Lung microvascular endothelial cell (primary cell): ENCODE data around the gene TRIM41. TPM values are rescaled to one million over a fixed set of nuclear protein-coding genes. Genes with fewer than 3 reads are reported as not detected.
"Not testable (repeated sequence)": the region's sequence is repeated elsewhere in the genome, so short reads cannot be mapped to it uniquely, and the experiment has no call there.

Experiments used
- DNase-seq, 2 donors: peaks; one replicate each; pipeline versions ENCODE4 v3.0.0 to v3.0.0-alpha.2; 2010; ENCODE audit warnings: low read depth in 2 of 2
- total RNA-seq: library from RNA; depleted of rRNA; stranded (reverse); fragments of >200 nt; gene quantifications from 2 replicates; pipeline ENCODE4 v1.2.1, GENCODE V29; 2014

Gene TRIM41
- total RNA-seq, 1 donor from 2014 or later = 10.3 TPM

DNA sequence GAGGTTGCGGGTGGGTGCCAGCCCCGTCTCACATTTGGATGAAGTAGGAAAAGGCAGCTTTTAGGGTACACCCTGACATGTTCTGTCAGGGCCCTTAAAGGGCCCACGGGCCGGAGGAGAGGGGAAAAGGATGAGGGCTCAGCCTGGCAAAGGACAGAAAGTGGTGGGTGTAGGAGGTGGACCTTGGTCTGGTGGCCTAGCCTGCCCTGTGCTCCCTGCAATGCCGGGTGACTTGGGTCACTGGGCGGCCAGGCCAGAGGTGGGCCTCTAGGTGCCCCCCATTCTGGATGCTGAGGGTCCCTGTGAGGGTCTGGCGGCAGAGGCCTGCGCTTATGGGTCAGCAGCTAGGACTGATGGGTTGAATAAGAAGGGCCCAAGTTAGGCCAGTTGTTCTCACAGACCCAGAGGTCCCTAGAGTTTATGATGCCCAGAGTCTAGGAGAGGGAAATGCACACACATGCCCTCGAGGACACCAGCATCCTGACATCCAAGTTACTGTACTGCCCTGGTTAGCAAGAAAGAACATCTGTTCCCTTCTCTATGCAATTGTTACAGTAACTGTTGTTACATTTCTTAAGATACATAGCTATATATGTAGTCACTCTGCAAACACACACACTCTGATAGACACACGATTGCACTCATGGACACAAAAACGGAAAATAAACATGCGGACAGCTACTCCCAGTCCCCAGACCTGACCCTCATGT, 30.6 kb upstream of the TRIM41 start:
- DNase-seq = no peak

DNA sequence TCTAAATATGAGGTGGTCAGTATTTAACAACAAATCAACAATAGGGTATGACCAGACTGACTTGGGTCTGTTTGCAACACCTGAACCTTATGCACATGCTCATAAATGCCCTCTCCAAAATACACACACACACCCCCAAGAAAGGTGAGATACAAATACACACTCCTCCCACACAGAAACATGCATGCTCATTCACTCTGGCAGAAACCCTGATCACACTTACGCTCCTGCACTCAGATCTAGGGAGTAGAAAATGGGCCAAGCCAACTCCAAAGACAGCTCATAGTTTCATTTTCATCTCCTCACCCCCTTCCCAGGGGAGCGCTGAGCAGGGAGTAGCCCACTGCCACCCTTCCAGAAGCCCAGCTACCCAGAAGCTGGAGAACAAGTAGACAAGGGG, 29.4 kb upstream of the TRIM41 start:
- no peak for DNase-seq

DNA sequence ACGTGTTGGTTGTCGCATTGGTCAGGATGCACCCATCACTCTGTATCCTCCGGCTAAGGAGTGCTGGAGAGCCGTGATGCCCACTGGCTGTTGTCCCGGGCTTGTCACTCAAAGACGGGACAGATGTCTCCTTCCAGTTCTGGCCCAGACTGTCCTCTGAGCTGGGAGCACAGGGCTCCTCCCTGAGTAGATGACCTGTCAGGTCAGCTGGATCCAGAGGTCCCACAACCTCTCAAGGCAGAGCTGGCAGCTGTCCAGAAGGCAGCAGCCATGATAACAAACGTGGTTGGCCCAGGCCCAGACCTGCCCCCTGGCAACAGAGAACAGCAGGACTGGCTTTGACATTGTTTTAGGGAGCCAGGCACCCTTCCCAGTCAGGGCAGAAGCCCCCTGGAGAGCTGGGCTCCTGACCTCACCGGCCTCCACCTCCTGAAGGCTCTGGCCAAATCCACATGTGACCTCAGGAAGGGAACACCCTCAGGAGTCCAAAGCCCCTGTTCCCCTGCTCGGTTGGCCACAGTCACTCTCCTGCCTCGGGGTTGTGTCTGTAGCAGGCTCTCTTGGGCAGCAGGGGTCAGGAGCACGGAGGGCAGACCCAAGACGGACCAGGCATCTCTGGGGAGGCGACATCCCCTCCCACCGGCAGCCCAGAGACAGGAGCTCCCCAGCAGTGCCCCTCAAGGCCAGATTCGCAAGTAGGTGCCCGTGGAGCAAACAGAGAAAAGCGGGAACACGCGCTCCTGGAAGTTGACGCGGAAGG, 28.4 kb upstream of the TRIM41 start:
- no peak for DNase-seq

DNA sequence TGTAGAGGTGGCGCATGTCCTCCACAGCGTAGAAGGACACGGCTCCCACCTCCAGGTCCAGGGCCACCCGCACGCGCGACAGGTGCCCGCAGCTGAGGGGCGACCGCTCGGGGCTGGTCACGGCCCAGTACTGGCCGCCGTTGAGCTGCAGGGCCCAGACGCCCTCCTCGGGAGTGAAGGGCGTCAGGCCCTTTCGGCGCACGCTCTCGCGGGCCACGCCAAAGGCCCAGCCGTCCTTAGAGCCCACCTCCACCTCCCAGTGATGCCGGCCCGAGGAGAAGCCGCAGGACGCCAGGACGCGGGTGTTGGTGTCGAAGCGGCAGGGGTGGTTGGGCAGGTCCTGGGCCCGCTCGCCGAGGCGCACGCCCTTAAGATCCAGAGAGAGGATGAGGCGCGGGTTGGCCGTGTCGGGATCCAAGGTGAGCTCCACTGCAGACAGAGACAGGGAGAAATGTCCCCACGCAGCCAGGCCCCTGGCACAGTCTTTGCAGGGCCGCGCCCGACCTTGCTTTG, 27.8 kb upstream of the TRIM41 start:
- DNase-seq = no peak

DNA sequence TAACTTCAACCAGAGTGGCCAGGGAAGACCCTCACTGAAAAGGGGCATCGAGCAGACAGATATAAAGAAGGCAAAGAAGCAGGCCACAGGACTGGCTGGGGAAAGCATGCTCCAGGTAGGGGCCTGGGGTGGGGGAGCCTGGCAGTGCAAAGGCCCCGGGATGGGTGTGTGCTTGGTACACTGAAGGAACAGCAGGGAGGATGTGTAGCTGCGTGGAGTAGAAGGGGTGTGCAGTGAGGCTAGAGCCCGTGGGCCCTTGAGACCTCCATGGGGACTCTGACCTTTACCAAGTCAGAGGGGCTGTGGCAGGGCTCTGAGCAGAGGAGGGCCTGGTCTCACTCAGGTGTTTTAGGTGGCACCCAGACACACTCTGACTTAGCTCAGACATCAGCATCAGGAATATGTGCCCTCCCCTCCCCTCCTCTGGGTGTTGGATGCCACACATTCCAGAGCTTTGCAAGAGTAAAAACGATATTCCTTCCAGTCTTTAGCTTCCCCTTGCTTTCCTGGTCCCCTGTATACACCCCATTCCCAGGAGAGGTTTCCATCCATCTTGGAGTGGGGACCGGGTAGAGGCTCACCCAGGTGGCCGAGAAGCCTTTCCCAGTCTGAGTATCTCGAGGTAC, 25.6 kb upstream of the TRIM41 start:
- no peak for DNase-seq

DNA sequence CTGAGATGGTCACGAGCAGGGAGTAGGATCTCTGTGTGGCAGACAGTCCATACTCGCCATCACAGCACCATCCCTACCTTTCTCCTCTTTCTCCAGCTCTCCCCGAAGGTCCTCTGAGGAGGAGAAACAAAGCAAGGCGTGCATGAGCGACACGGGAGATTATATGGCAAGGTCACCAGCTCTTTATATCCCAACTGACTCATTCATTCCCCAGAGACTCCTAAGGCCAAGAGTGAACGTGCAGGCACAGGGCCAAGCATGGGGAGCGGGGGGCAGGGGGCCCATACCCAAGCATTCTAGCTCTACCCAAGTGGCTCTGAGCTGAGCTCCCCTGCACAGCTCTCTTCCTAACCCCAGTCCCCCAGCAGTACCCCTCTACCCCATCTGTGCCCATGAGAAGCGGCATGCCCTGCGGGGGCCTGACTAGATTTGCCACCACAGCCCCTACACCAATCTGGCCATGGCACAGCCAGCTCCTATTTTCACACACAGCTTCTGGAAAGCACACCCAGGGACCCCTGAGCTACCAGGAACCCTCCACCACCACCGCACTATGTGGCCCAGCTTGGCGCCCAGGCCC, 24.9 kb upstream of the TRIM41 start:
- no peak for DNase-seq

DNA sequence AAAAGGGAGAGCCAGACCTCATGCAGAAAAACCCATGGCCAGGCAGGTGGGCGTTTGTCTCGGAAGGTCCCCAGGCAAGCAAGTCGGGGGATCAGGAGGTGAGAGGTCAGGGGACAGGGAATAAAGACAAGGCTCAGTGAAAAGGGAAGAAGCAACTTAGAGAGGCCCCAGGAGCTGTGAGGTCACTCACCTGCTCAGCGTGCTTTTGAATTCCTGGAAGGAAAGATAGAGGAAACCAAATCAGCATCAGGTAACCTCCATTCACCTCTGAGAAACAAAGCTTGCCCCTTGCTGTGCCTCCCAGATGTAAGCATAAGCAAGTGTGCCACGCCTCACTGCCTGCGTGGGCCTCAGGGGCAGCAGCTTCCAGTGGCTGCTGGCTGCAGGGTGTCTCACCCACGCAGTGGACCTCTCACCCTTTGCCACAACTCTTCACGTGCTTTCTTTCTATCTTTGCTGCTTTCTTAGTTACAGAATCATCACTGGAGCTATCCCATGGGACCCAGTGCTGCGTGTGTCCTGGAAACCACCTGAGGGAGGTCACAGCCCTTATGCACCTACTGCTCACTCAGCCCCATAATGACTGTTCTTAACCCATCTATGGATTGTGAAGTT, 24.1 kb upstream of the TRIM41 start:
- DNase-seq = no peak

DNA sequence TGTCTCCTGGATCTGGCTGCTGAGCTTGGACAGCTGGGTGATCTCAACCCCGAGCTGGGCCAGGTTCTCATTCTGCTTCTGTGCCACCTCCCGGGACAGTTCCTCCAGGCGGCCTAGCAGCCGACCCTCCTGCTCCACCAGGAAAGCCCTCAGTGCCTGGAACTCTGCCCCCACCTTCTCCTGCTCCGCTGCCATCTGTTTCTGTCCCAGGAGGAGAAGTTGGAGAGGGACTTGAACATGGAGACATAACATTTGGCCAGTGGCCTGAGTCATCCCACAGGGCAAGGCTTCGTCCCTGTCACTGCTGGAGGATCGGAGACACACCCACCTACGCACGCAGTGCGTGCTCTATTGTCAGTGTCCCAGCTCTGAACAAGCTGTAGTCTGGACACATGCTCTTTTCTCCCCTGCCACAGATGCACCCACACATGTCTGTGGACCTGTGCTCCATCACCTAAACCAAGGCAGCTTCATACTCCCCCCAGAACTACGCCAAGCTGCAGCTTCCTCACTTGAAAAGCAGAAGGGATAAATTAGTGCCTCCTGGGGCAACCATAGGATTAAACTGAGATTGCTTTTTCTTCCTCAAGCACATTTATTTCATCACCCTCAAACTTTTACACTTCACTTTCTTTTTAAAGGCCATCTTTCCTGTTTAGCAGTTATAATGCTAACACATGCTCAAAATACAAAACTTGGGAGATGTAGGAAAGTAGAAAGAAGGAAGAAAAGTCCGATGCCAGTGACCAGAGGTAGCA, 23.0 kb upstream of the TRIM41 start:
- DNase-seq = no peak

DNA sequence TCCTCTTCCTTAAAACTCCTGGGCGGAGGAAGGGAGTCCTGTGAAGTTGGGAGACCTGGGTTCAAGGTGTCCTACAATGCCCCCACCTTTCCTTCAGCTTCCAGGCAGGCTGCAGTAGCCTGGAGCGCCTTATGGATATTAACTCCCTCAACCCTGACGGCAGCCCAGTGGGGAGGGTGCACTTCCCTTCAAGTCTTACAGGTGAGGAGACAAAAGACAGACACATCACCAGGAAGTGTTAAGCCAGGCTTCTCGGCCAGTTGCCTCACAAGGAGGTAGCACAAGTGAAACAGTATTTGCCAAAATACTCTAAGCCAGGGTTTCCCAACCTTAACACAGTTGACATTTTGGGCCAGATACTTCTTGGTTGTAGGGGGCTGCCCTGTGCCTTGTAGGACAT, 22.3 kb upstream of the TRIM41 start:
- no peak for DNase-seq

DNA sequence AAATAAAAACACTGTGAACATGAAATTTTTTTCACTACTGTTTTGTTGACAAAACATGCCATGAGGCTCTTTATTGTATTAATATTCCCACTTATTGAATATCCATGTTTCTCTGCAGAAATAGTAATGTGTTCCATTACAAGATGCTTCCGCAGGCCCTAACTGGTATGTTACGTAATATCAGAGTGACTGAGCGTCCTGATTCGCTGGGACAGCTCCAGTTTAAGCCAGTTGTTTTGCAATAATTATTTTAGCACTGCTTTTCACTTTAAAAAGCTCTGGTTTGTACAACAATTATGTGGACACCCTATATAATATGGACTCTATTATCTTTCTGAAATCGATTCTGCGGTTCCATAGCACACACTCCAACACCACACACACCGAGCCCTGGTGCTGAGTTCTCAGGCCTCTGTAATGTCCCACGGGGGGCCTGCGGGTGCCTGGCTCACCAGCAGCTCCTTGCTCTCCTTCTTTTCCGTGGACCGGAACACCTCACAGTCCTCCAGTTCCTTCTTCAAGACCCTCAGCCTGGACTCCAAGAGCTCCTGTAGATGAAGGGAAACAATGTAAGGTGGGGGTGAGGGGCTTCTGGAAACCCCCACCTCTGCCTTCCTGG, 19.9 kb upstream of the TRIM41 start:
- peak in 1 of 2 donors; percentile 37 for DNase-seq

DNA sequence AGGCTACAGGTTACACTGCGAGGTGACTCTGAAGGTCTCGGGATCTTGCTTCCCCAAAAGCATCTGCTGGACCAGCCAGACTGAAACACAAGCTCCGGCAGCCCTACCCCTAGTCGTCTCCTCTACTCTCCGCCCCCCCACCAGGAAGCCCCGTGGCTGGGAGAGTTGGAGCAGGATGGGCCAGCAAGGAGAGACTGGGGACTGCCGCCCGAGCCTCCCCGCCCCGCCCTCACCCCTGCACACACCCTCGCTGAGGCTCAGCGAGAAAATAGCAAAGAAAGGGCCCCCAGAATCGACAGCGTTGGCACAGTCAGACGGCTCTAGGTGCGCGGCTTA, 19.3 kb upstream of the TRIM41 start:
- DNase-seq = peak in 1 of 2 donors; percentile 21

DNA sequence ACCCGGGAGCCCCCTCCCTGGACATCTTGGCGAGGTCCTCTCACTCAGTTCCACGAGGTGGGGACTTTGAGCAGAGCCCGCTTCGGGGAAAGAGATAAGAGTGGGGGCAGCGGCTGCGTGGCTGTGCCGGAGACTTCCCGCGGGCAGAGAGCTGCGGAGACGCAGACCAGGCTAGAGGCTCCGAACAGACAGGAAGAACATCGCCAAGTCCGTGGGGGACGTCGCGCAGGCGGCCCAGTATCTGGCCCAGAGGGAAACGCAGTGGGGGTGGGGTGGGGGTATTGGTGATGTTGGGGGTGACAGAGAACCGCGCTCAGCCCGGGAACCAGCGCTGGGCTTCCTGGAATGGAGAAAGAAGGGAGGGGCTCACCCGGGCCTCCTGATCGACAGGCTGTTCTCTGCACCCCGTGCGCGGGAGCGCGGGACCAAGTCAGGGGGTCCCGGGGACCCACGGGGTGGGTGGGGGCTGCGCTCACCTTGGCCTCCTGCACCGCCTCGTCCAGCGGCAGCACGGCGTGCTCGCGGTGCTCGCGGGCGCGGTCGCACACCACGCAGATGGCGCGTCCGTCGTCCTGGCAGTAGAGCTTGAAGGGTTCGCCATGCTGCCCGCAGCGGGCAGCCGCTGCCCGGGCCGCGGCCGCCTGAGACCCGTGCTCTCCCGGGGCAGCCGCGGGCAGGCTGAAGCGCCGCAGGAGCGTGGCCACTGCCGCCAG, 18.8 kb upstream of the TRIM41 start:
- peak; percentile 64 to 67 for DNase-seq

DNA sequence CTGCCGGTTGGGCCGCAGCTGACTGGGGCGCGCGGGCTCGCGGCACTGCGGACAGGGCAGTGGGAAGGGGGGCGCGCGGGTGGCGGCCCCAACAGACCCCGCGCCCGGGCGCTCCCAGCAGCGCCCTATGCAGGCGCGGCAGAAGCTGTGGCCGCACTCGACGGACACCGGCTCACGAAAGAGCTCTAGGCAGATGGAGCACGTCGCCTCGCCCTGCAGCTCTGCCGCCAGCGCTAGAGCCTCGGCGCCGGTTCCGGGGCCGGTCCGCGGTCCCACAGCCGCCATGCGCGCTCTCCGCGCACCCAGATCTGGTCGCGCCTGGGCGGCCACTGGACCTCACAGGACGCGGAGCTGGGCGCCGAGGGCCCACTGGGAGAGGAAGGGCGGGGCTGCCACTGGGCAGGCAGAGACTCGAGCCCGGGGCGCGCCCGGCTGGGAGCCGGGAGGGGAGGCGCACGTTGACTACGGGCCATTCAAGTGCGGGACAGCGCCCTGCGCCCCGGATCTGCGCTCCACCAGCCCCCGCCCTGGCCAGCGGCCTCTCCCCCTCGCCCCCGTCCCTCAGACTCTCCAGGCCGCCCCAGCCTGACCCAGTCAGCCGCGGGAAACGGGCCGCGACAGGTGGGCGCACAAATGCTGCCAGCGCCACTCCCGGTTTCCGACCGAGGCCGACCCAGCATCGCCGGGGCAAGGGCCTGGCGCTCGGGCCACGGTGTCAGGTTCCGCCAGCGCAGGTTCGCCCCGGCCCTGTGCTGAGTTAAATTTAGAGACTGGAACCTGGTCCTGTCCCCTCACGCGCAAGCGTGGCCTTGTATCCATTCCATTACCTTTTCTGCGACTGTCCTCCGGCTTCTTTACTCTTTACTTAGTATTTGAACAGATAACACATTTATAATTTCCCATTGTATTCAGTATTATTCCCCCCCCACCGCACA, 18.0 kb upstream of the TRIM41 start, which contains the start of gene TRIM7:
TSS of gene TRIM7 (minus strand) at position 371 of the 935 bp plus-strand sequence. CDS start at position 285, 86 bp downstream.
- peak in 1 of 2 donors; percentile 55 for DNase-seq

DNA sequence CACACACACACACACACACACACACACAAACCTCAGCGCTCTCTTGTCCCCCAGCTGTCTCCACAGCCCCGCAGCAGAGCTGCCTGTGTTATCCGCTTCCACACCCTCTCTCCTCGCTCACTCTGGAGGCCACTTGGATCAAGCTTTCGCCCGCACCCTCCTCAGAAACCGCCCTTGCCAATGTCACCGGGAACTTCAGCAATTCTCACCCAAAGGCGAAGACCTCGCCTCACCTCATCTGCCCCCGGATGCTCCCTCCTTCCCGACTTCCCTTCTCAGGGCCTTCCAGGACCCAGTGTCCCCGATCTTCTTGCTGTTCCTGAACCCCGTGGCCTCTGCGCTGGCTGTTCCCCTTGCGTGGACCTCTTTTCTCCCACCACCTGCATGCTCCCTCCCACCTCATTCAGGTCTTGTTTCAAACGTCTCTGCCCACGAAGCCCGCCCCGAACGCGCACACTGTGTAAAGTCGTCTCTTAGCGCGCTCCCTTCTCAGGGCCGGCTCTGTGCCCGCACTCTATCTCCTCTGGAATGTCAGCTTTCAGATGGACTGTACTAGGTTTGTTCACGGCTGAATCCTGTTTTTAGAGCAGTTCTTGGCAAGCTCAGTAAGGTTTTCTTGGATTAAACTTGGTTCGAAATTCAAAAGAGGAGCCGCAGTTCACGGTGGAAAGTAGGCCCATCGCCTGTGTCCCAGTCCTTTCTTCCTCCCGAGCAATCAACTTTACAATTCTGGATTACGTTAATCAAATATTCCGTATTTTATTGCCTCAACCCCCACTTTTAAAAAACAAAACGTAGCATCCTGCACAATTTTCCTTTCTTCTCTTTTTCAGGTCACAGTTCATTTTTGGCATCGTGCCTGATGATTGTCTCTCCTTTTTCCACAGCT, 17.1 kb upstream of the TRIM41 start:
- no peak for DNase-seq

DNA sequence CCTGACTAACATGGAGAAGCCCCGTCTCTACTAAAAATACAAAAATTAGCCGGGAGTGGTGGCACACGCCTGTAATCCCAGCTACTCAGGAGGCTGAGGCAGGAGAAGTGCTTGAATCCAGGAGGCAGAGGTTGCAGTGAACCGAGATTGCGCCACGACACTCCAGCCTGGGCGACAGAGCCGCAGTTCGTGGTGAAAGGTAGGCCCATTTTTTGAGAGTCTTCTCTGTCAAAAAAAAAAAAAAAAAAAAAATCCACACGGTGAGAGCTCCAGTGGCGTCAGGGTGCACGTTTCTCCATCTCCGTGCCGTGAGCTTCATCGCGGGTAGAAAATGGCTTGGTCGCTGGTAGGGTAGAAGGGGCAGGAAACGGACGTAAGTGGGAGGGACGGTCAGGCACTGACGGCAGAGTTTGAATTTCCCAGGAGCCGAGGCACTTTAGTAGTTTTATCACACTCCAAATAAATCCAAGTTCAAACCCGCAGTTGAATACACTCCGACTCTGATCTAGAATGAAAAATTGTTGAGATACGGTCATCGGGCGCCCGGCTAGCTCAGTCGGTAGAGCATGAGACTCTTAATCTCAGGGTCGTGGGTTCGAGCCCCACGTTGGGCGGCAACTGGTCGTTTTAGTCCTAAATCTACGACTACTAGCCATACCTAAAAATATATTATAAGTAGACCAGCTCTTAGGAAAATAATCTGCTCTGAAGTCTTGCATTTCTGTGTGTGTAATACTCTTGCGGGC, 15.7 kb upstream of the TRIM41 start:
- DNase-seq = peak; percentile 90 to 91

DNA sequence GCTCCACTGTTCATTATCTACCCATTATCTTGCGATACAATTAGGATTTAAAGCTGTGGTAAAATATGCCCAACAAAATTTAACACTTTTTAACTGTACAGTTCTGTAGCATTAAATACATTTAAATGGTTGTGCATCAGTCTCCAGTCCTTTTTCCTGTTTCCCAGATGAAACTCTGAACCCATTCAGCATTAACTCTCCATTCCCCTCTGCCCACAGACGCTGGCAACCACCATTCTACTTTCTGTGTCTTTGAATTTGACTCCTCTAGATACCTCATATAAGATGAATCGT, 15.2 kb upstream of the TRIM41 start:
- DNase-seq = no peak

DNA sequence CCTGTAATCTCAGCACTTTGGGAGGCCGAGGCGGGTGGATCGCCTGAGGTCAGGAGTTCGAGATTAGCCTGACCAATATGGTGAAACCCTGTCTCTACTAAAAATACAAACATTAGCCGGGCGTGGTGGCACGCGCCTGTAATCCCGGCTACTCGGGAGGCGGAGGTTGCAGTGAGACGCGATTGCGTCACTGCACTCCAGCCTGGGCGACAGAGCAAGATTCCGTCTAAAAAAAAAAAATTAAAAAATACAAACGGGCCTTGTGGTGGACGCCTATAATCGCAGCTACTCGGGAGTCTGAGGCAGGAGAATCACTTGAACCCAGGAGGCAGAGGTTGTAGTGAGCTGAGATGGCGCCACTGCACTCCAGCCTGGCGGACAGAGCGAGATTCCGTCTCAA, 14.1 kb upstream of the TRIM41 start:
- not testable (repeated sequence) for DNase-seq
